GM19238 (cell line): ENCODE results near the gene NXNL1.
A peak's percentile ranks its signal among the peaks of the same experiment; 100 is the strongest.

Experiments used
- DNase-seq: peaks from one replicate; pipeline ENCODE4 v3.0.0; 2011; ENCODE audit warnings: low spot score; ENCODE audit not compliant: insufficient read length

Gene NXNL1

DNA sequence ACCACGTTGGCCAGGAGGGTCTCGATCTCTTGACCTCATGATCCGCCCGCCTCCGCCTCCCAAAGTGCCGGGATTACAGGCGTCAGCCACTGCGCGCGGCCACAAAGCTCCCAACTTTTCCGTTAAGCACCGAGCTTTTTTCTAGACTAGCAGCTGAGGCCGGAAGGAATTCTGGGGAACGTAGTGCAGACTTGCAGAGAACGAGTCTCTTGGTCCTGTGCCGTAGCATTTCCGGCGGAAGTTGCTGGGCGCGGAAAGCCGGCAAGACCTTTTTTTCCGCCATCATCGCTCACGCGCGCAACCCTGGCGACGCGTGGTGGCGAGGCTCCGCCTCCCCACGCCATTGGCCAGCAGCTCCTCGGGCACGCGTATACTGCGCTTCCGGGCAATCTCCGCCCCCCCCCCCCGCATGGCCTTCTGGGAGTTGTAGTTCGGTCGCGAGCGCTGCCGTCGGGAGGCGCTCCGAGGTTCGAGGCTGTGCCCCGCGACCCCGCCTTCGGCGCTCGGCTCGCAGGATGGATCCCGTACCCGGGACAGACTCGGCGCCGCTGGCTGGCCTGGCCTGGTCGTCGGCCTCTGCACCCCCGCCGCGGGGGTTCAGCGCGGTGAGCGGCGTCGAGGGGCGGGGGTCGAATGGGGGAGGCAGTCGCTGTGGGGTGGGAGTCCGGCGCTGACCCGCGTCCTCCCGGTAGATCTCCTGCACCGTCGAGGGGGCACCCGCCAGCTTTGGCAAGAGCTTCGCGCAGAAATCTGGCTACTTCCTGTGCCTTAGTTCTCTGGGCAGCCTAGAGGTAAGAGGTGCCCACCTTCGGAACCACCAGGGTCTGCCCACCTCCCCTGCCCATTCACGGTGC lies 40.9 kb downstream of the NXNL1 start, which contains the start of gene MVB12A:
Gene MVB12A (plus strand): TSS at position 427 of the 854 bp plus-strand sequence. CDS start 89 bp downstream, at position 516.
- peak; percentile 98 for DNase-seq

- no peak for DNase-seq
Measured at GRCh38 chr19:17419154-17419620, 41.5 kb downstream of the NXNL1 start.

DNA sequence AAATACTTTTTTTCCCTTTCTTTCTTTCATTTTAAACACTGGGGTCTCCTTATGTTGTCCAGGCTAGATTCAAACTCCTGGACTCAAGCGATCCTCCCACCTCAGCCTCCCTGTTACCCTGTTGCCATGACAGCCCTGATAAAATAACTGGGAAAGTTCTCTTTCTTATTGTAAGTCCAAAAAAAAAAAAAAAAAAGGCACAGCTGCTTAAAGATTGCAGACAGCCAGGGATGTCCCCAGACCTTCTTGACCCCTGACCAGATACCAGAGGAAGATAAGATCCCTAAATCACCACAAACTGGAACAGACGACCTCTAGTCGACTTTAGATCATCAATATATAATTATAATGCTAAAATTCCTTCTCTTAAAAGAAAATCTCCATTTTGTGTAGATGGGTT lies 42.0 kb downstream of the NXNL1 start:
- no peak for DNase-seq

DNA sequence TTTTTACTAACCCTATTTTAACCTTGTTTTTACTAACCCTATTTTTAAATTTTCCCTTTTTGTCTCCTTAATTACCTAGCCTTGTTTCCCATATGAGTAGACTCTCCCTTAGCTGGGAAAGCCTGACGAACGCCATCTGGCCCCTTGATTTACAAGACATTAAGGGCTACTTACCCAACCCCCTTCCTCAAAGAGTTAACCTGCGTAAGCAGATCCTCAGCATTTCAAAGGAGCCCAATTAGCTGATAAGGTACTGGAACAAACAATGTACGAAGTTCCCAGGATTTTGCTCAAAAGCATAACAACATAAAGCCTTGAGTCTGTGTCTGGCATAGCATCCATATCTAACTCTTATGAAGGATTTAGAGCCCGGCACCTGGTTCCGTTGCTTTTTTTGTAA lies 45.6 kb downstream of the NXNL1 start:
- no peak for DNase-seq

GRCh38 chr19:17414097-17414496 lies 46.6 kb downstream of the NXNL1 start:
- DNase-seq: no peak

- no peak for DNase-seq
Measured at GRCh38 chr19:17411801-17412200, 48.9 kb downstream of the NXNL1 start.

- no peak for DNase-seq
Measured at GRCh38 chr19:17409990-17410389, 50.7 kb downstream of the NXNL1 start.

DNA sequence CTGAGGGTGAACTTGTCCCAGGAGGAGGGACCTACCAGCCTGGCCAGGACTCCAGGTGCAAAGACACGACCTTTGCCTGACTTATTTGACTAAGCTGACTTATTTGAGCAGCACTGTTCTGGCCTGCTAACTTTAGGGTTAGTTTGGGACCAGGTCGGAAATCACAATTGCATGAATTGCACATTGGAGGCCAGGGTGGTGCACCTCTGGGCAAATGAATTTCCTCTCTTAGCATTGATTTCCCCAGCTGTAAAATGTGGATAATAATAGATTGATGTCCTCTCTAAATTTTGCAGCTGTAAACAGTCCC lies 53.9 kb downstream of the NXNL1 start:
- no peak for DNase-seq

DNA sequence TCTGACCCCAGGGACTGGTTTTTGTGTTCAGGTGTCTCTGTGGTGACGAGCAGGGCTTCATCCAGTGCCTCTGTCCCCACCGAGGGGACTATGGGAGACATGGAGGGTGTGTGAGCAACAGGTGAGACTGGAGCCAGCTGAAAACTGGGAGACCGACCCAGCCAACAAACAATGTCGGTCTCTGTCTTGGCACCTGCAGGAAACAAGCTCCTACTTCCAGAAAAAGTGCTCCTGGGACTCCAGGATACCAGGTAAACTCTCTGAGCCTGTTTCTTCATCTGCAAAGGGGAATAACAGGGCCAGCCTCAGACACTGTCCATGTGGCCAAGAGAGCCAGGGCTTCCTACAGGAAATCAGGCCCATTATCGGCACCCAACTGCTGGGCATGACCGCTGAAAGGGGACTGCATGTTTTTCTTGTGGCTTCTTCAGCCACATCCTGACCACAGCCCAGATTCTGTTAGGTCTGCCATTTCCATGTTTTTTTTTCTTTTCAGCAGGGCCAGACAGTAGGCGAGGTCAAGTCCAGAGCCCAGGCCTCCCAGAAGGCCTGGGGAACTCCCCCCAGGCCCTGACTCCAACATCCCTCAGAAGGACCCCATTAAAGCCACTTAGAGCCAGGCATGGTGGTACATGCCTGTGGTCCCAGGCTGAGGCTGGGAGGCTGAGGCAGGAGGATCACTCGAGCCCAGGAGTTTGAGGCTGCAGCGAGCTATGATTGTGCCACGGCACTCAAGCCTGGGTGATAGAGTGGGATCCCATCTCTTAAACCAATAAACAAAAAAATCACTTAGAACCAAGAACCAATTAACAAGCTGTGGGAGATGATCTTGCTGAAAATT lies 54.5 kb downstream of the NXNL1 start:
- peak; percentile 70 for DNase-seq
